H1 (cell line): ENCODE measurements around the gene IL19. TPM values are rescaled to one million over a fixed set of nuclear protein-coding genes. Genes with fewer than 3 reads are reported as not detected.

ENCODE experiments used
- CTCF ChIA-PET: fragments of 300-600 bp; sonication (Branson Sonifier 250); formaldehyde crosslinking; loops from one replicate; lab custom pipeline; 2021; ENCODE audit not compliant: partially characterized antibody; lab: Charles Lee
- POLR2A ChIA-PET: fragments of 300-600 bp; sonication (Branson Sonifier 250); formaldehyde crosslinking; loops from one replicate; lab custom pipeline; 2021; ENCODE audit warnings: inconsistent platforms; ENCODE audit not compliant: partially characterized antibody; lab: Charles Lee
- DNase-seq, 2 experiments: peaks; one replicate each; pipeline versions ENCODE4 v3.0.0 to v3.0.0-alpha.2; 2010 to 2022; ENCODE audit warnings: low spot score in 2 of 2, low read depth in 1 of 2, mixed read lengths in 1 of 2
- FAIRE-seq: peaks from 2 replicates; lab custom pipeline; 2011; peaks lifted over from hg19 to GRCh38; lab: Jason Lieb, UNC
- H2AFZ ChIP-seq: 2 replicates; pipeline ENCODE4 v1.8.1; 2012; ENCODE audit warnings: low read length, inconsistent platforms
- H2AK5ac ChIP-seq: 2 replicates; pipeline ENCODE4 v1.6.1; 2013; ENCODE audit warnings: low read depth, low read length
- H2BK120ac ChIP-seq: replicated peaks from 2 replicates; pipeline ENCODE3; 2013; ENCODE audit warnings: low read depth, low read length, inconsistent platforms
- H2BK12ac ChIP-seq: 2 replicates; pipeline ENCODE4 v1.6.1; 2013; ENCODE audit warnings: low read depth, low read length
- H2BK15ac ChIP-seq: 2 replicates; pipeline ENCODE4 v1.6.1; 2013; ENCODE audit warnings: low read length
- H2BK20ac ChIP-seq: 2 replicates; pipeline ENCODE4 v1.6.1; 2013; ENCODE audit warnings: low read length
- H2BK5ac ChIP-seq: 2 replicates; pipeline ENCODE4 v1.6.1; 2013; ENCODE audit warnings: low read depth, low read length
- H3K14ac ChIP-seq: 2 replicates; pipeline ENCODE4 v1.6.1; 2013; ENCODE audit warnings: inconsistent platforms; ENCODE audit not compliant: insufficient read length
- H3K18ac ChIP-seq: 2 replicates; pipeline ENCODE4 v1.6.1; 2013; ENCODE audit warnings: low read length; ENCODE audit errors: extremely low read depth
- H3K23ac ChIP-seq: 2 replicates; pipeline ENCODE4 v1.6.1; 2013; ENCODE audit warnings: inconsistent platforms; ENCODE audit not compliant: insufficient read length
- H3K23me2 ChIP-seq: 2 replicates; pipeline ENCODE4 v1.6.1; 2013; ENCODE audit warnings: low read depth, low read length
- H3K27ac ChIP-seq: 2 replicates; pipeline ENCODE4 v1.6.1; 2011; ENCODE audit warnings: low read depth, low read length, inconsistent platforms
- H3K27me3 ChIP-seq, 4 experiments: replicated peaks in 1 of 4; 1 replicate in 1 of 4; 2 replicates in 3 of 4; pipeline versions ENCODE4 v1.6.1 to v1.8.1; 2011 to 2013; ENCODE audit warnings: low read length in 3 of 4, mild to moderate bottlenecking in 3 of 4, inconsistent platforms in 2 of 4, mixed read lengths in 2 of 4, moderate library complexity in 1 of 4; ENCODE audit not compliant: control insufficient read depth in 3 of 4, insufficient read depth in 3 of 4; ENCODE audit errors: extremely low read depth in 1 of 4
- H3K36me3 ChIP-seq, 4 experiments: 2 replicates each; pipeline versions ENCODE4 v1.6.1 to v1.8.1; 2011 to 2013; ENCODE audit warnings: mild to moderate bottlenecking in 4 of 4, low read length in 3 of 4, moderate library complexity in 2 of 4, control low read depth in 1 of 4, inconsistent platforms in 1 of 4; ENCODE audit not compliant: insufficient read depth in 4 of 4, control insufficient read depth in 2 of 4
- H3K4ac ChIP-seq: replicated peaks from 2 replicates; pipeline ENCODE3; 2013; ENCODE audit warnings: low read length, low read depth, mixed read lengths, inconsistent platforms; ENCODE audit not compliant: insufficient read length
- H3K4me1 ChIP-seq, 4 experiments: replicated peaks in 1 of 4; 1 replicate in 1 of 4; 2 replicates in 3 of 4; pipeline versions ENCODE4 v1.6.1 to v1.8.1; 2011 to 2013; ENCODE audit warnings: low read length in 3 of 4, inconsistent platforms in 2 of 4, mixed read lengths in 1 of 4; ENCODE audit not compliant: insufficient read depth in 4 of 4, control insufficient read depth in 3 of 4
- H3K4me2 ChIP-seq, 2 experiments: 2 replicates each; pipeline versions ENCODE4 v1.6.1 to v1.8.1; 2011 to 2013; ENCODE audit warnings: low read depth in 2 of 2, low read length in 2 of 2, control low read depth in 1 of 2, inconsistent platforms in 1 of 2, mild to moderate bottlenecking in 1 of 2; ENCODE audit not compliant: insufficient read depth in 1 of 2
- H3K4me3 ChIP-seq, 4 experiments: fragments of 200-600, 300-600 bp in 1 of 4; sonication (generic), shearing (Covaris generic), sonication (Bioruptor Twin) in 1 of 4; 2 replicates each; pipeline versions ENCODE4 v1.5.1 to v1.8.1; 2011 to 2016; ENCODE audit warnings: low read length in 4 of 4, low read depth in 3 of 4, control low read depth in 2 of 4, inconsistent platforms in 2 of 4, mild to moderate bottlenecking in 2 of 4, mixed read lengths in 1 of 4, moderate library complexity in 1 of 4; ENCODE audit not compliant: insufficient read depth in 2 of 4; ENCODE audit errors: extremely low read depth in 1 of 4
- H3K56ac ChIP-seq: replicated peaks from 2 replicates; pipeline ENCODE3; 2013; ENCODE audit warnings: low read depth, mild to moderate bottlenecking, mixed read lengths, low read length, inconsistent platforms; ENCODE audit not compliant: insufficient read length
- H3K79me1 ChIP-seq: 2 replicates; pipeline ENCODE4 v1.6.1; 2013; ENCODE audit warnings: low read depth, low read length, control low read depth
- H3K79me2 ChIP-seq, 2 experiments: 2 replicates each; pipeline versions ENCODE4 v1.6.1 to v1.8.1; 2012 to 2013; ENCODE audit warnings: low read length in 2 of 2, mild to moderate bottlenecking in 2 of 2, inconsistent platforms in 1 of 2; ENCODE audit not compliant: insufficient read depth in 2 of 2, control insufficient read depth in 1 of 2
- H3K9ac ChIP-seq, 4 experiments: replicated peaks in 1 of 4; 1 replicate in 1 of 4; 2 replicates in 3 of 4; pipeline versions ENCODE4 v1.6.1 to v1.8.1; 2011 to 2013; ENCODE audit warnings: low read depth in 3 of 4, low read length in 3 of 4, control low read depth in 2 of 4, mild to moderate bottlenecking in 2 of 4, moderate library complexity in 2 of 4, inconsistent platforms in 1 of 4; ENCODE audit errors: extremely low read depth in 1 of 4
- H3K9me3 ChIP-seq, 2 experiments: 2 replicates each; pipeline versions ENCODE4 v1.6.1 to v1.8.1; 2012 to 2013; ENCODE audit warnings: mild to moderate bottlenecking in 2 of 2, moderate library complexity in 2 of 2, control low read depth in 1 of 2, inconsistent platforms in 1 of 2, low read depth in 1 of 2, low read length in 1 of 2, mixed read lengths in 1 of 2; ENCODE audit not compliant: insufficient read depth in 2 of 2
- H4K20me1 ChIP-seq, 2 experiments: replicated peaks in 1 of 2; 2 replicates each; pipeline versions ENCODE3 to v1.8.1; 2011 to 2013; ENCODE audit warnings: inconsistent platforms in 2 of 2, low read length in 2 of 2, mild to moderate bottlenecking in 1 of 2; ENCODE audit not compliant: insufficient read depth in 2 of 2, control insufficient read depth in 1 of 2
- H4K5ac ChIP-seq: 2 replicates; pipeline ENCODE4 v1.6.1; 2013; ENCODE audit warnings: low read length, low read depth, mixed read lengths, inconsistent platforms; ENCODE audit not compliant: insufficient read length
- H4K8ac ChIP-seq: 2 replicates; pipeline ENCODE4 v1.8.0; 2013; ENCODE audit warnings: mild to moderate bottlenecking, moderate library complexity, low read length, inconsistent platforms; ENCODE audit not compliant: insufficient read depth; ENCODE audit errors: extremely low read depth
- H4K91ac ChIP-seq: replicated peaks from 2 replicates; pipeline ENCODE3; 2013; ENCODE audit warnings: low read length, mixed read lengths, inconsistent platforms; ENCODE audit not compliant: insufficient read length
- EP300 ChIP-seq, 2 experiments: IDR thresholded peaks; 1 replicate in 1 of 2; 2 replicates in 1 of 2; pipeline ENCODE4 v1.6.1; 2011 to 2012; ENCODE audit warnings: low read depth in 2 of 2, low read length in 2 of 2, mild to moderate bottlenecking in 2 of 2, borderline replicate concordance in 1 of 2, inconsistent platforms in 1 of 2, moderate library complexity in 1 of 2
- JUN ChIP-seq: IDR thresholded peaks from 2 replicates; pipeline ENCODE4 v1.6.1; 2011; ENCODE audit warnings: low read depth, mild to moderate bottlenecking, improper control_type of control experiment, low read length
- NANOG ChIP-seq: IDR thresholded peaks from 2 replicates; pipeline ENCODE4 v1.6.1; 2011; ENCODE audit warnings: low read length, low read depth, mild to moderate bottlenecking, inconsistent platforms; ENCODE audit not compliant: insufficient read depth, poor library complexity, severe bottlenecking
- SIN3A ChIP-seq, 2 experiments: IDR thresholded peaks in 1 of 2; conservative IDR thresholded peaks in 1 of 2; 2 replicates each; pipeline ENCODE4 v1.6.1; 2011 to 2012; ENCODE audit warnings: low read length in 2 of 2, improper control_type of control experiment in 1 of 2, low read depth in 1 of 2, mild to moderate bottlenecking in 1 of 2
- SIRT6 ChIP-seq: IDR thresholded peaks from one replicate; pipeline ENCODE4 v1.7.1; 2012; ENCODE audit warnings: low read length, inconsistent platforms
- SUZ12 ChIP-seq: fragments of 200-600 bp; sonication (generic); IDR thresholded peaks from 2 replicates; pipeline ENCODE4 v1.6.1; 2012; ENCODE audit warnings: mild to moderate bottlenecking, inconsistent platforms, low read length, moderate library complexity, mixed read lengths
- WGBS, 2 experiments: shearing (Covaris generic) in 1 of 2; methylation state at CpG; one replicate each; pipeline versions ENCODE4 v1.1.6 to v1.1.7; 2013 to 2015; ENCODE audit warnings: low lambda C conversion rate in 2 of 2, mixed read lengths in 2 of 2, inconsistent platforms in 1 of 2, low coverage in 1 of 2, missing lambda C conversion rate in 1 of 2; ENCODE audit not compliant: insufficient replicate concordance in 2 of 2, insufficient coverage in 1 of 2, insufficient read length in 1 of 2; ENCODE audit errors: extremely low coverage in 1 of 2, missing lambda C conversion rate in 1 of 2; 5-methylcytosine and 5-hydroxymethylcytosine counted together
- polyA plus RNA-seq, 7 experiments: library from polyadenylated mRNA; depleted of rRNA in 3 of 7; stranded (reverse) in 5 of 7; unstranded in 2 of 7; fragments of >200 nt in 5 of 7; fragments of 200-250 nt in 2 of 7; gene quantifications; 1 replicate in 5 of 7; 2 replicates in 1 of 7; 4 replicates in 1 of 7; pipeline versions ENCODE4 v1.2.1 to v1.2.3, GENCODE V29; 2011 to 2013; ENCODE audit warnings: missing spikeins in 2 of 7, mixed read lengths in 2 of 7
- total RNA-seq: library from RNA; stranded (reverse); fragmentation: NEBNext Ultra II Directional; extraction: Animal tissue kit (Norgen Biotek cat#: 25700); gene quantifications from 2 replicates; pipeline ENCODE4 v1.2.1, GENCODE V29; 2021

IL19 gene
- total and polyA plus RNA-seq, 2 of the 8 experiments (the other 6 are each of a cell fraction or from before 2014, with no cell fraction given), result not detected

DNA sequence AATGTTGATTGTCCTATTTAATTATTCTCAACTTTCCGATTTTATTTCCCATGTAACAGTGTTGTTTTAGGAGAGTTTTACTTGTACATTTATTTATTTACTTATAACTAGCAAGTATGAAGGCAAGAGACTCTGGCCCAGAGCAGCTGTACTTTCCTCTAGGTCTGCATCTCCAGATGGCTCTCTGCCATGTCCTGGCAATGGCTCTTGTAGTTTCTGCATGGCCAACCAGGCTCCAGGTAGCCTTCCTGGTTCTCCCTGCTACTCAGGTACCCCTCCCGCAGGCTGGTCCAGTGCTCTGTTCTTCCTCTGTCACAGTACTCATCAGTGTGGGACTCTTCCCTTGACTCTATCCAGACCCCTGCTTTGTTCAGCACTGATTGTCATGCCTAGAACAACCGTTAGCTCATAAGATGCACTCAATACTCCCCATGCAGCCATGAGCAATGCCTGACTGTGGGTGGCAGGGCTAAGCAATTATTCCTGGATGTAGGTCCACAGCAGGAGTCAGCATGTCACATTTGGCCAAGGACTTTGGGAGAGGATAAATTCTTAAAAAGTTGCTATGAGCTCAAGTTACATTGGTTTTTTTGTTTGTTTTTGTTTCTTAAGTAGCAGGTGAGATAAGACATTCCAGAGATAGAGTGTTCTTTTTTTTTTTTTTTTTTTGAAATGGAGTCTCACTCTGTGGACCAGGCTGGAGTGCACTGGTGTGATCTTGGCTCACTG lies 84.0 kb downstream of the IL19 start:
- TF ChIP-seq JUN, result no peak
- TF ChIP-seq SIRT6, result no peak
- TF ChIP-seq SUZ12, result no peak
- TF ChIP-seq EP300 (IDR thresholded peaks at IDR 0.05; ENCODE audit: borderline replicate concordance in 1 of 2, low read depth in 2 of 2, low read length in 2 of 2), result no peak
- TF ChIP-seq NANOG, result no peak
- no peak for TF ChIP-seq SIN3A (conservative IDR thresholded peaks at IDR 0.05 in 1 of 2, IDR thresholded peaks at IDR 0.05 in 1 of 2; ENCODE audit: low read depth in 1 of 2, low read length in 2 of 2)
- TF ChIP-seq, all 59 proteins: peak for 0
- ChIA-PET CTCF (interaction anchor here (0.6 to 7.7 kb wide), 16 partner anchors 9 to 376 kb away, joined by 3 to 60 read pairs (median 8); partner anchors contain the start of genes IL20 and IL24), POLR2A (no interaction called here)
- Histone ChIP-seq H3K4me3 (no peak overlapping the region), H4K8ac (no peak overlapping the region), H2BK120ac (no peak overlapping the region), H4K91ac (no peak overlapping the region), H2AK5ac (no peak overlapping the region), H2BK12ac (peak overlapping the region; percentile 68; the same call in 1 of the 2 replicates), H3K36me3 (no peaks in the 10 kb centered on the region), H3K4ac (no peak overlapping the region), H3K9ac (no peak overlapping the region), H2BK15ac (no peak overlapping the region), H3K9me3 (0 out of 4 replicates have a peak, but pooled peaks cover 0 to 4% of the 10 kb centered on the region in 2 experiments), H3K18ac (no peak overlapping the region), H3K79me2 (no peaks in the 10 kb centered on the region), H3K56ac (no peak overlapping the region), H3K27me3 (no peaks in the 10 kb centered on the region), H3K27ac (no peak overlapping the region), H3K23me2 (no peaks in the 10 kb centered on the region), H4K20me1 (no peaks in the 10 kb centered on the region), H2BK20ac (0 out of 2 replicates have a peak overlapping the region, but pooled peaks have one; percentile 18), H4K5ac (no peak overlapping the region), H3K23ac (no peak overlapping the region), H3K4me1 (no peaks in the 10 kb centered on the region), H3K4me2 (no peak overlapping the region), H3K79me1 (no peaks in the 10 kb centered on the region), H2BK5ac (no peak overlapping the region), H2AFZ (no peak overlapping the region), H3K14ac (no peak overlapping the region)
- 91% methylated on average over 3 of the region's 3 CpGs; no CpG with 5 or more reads in 1 of the 2 experiments for WGBS, 2 experiments
- FAIRE-seq (no peak), DNase-seq (no peak)
